Measurements from ENCODE around the gene NAALADL2. TPM values are rescaled to one million over a fixed set of nuclear protein-coding genes. Genes with fewer than 3 reads are reported as not detected.

NAALADL2 gene
- total RNA-seq, 4 donors from 2014 or later, result 0.26 to 218 (median 17.4) TPM

DNA sequence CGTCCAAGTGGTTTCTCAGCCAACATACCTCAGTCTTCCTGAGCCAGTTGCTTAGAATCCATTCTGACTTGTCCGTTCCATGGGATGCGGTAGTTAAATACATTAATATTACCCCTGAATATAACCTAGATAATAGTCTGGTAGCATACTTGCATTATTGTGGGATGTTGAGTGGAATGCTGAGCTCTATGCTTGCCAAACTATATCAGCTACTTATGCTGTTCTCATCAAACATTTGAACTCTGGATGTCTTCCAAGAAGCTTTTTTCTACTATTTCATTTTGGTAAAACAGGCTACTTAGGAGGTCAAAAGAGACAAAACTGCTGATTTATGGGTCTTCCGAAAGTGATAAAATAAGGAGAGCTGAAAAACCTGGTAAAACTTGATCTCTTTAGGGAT is 429.5 kb downstream of the NAALADL2 start:
- Histone ChIP-seq H3K4me3 (no peak overlapping the region), H3K36me3 (no peaks in the 10 kb centered on the region), H3K27ac (no peak overlapping the region), H3K27me3 (no peaks in the 10 kb centered on the region), H3K9me3 (no peaks in the 10 kb centered on the region), H3K4me1 (peaks cover 0 to 4% of the 10 kb centered on the region in 2 donors)
- TF ChIP-seq, protein P1, sequence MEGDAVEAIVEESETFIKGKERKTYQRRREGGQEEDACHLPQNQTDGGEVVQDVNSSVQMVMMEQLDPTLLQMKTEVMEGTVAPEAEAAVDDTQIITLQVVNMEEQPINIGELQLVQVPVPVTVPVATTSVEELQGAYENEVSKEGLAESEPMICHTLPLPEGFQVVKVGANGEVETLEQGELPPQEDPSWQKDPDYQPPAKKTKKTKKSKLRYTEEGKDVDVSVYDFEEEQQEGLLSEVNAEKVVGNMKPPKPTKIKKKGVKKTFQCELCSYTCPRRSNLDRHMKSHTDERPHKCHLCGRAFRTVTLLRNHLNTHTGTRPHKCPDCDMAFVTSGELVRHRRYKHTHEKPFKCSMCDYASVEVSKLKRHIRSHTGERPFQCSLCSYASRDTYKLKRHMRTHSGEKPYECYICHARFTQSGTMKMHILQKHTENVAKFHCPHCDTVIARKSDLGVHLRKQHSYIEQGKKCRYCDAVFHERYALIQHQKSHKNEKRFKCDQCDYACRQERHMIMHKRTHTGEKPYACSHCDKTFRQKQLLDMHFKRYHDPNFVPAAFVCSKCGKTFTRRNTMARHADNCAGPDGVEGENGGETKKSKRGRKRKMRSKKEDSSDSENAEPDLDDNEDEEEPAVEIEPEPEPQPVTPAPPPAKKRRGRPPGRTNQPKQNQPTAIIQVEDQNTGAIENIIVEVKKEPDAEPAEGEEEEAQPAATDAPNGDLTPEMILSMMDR (IDR thresholded peaks at IDR 0.05), result no peak
- TF ChIP-seq POLR2A (IDR thresholded peaks at IDR 0.05), result no peak
- DNase-seq, result no peak
- intact Hi-C loops (cut with DNase I; ENCODE audit: low total_unique reads), result no loop called here

DNA sequence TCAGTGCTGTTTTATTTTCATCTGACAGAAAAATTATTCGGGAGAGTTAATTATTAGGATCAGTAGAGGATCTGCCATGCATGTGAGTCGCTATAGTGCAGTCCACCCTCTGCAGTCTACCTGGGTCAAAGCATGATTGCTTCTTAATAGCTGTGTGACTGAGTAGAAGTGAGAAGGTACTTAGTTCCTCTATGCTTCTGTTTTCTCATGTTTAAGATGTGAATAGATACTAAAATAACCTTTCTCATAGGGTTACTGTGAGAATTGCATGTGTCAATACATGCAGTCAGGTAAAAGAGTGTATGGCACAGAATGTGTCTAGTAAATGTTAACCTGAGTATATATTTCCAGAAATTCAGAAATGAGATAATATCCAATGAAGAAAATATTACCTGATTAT is 435.7 kb downstream of the NAALADL2 start:
- H3K4me3 ChIP-seq, result no peak overlapping the region
- no peak for TF ChIP-seq POLR2A (IDR thresholded peaks at IDR 0.05)
- TF ChIP-seq, protein P1 (IDR thresholded peaks at IDR 0.05), result no peak
- no peak for DNase-seq
- no peak overlapping the region for H3K27ac ChIP-seq
- H3K9me3 ChIP-seq, result no peaks in the 10 kb centered on the region
- intact Hi-C loops (cut with DNase I; ENCODE audit: low total_unique reads), result no loop called here
- no peaks in the 10 kb centered on the region for H3K4me1 ChIP-seq
- H3K36me3 ChIP-seq, result no peaks in the 10 kb centered on the region
- H3K27me3 ChIP-seq, result no peaks in the 10 kb centered on the region

DNA sequence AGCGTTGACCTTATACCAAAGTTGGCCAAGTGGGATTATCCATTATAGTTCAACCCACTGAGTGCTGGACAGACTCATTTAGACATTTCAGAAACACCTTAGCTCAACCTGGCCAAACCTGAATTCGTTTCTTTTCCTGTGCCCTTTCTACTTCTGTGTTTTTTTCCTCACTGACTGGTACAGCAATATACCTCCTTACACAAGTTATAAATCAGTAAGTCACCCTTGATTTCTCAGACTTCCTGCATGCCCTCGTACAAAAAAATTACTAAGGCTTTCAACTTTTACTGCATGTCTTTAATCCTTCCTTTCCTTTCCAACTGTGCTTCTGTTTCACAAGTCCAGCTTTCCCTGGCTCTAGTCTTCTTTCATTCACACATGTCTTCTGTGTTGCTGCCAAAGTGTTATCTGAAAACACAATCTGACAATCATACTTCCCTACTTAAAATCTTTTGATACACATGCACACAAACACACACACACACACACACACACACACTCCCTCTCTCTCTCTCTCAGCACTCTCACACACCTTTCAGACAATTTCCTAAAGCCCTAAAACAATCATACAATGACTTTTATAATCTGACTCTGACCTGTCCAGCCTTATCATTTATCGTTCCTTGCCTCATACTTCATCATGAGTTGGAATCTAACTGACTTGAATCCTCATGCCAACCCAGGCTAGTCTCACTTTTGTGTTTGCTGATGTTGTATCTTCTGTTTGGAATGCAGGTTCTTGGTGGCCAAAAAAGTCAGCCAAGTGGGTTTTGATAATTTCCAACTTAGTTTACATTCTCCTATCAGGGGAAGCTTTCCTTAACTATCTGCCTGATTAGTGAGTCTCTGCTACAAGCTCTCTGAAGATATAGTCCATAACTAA is 436.4 kb downstream of the NAALADL2 start:
- intact Hi-C loops (cut with DNase I; ENCODE audit: low total_unique reads), result no loop called here
- no peak for DNase-seq
- no peaks in the 10 kb centered on the region for H3K36me3 ChIP-seq
- TF ChIP-seq, protein P1 (IDR thresholded peaks at IDR 0.05), result no peak
- no peak for TF ChIP-seq POLR2A (IDR thresholded peaks at IDR 0.05)
- H3K27ac ChIP-seq, result no peak overlapping the region
- H3K27me3 ChIP-seq, result no peaks in the 10 kb centered on the region
- no peaks in the 10 kb centered on the region for H3K9me3 ChIP-seq
- no peaks in the 10 kb centered on the region for H3K4me1 ChIP-seq
- no peak overlapping the region for H3K4me3 ChIP-seq

DNA sequence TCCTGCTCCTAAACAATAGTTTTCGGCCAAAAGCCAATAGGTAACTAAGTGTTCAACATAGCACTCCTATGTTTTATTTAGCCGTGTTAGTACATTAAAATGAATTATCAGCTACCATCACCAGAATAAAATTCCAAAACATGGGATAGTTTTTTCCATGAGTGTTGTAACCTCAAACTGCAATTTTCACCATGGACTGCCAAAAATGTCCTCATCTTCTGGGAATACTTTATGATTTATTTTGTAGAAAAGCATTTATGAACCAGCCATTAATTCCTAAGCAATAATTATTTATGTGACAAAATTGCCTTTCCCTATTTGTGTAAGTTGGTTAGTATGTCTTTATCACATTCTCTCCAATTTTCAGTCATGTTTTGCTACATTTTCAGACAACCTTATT is 438.1 kb downstream of the NAALADL2 start:
- H3K4me1 ChIP-seq, result no peaks in the 10 kb centered on the region
- H3K9me3 ChIP-seq, result no peaks in the 10 kb centered on the region
- no peak overlapping the region for H3K4me3 ChIP-seq
- H3K36me3 ChIP-seq, result no peaks in the 10 kb centered on the region
- H3K27me3 ChIP-seq, result no peaks in the 10 kb centered on the region
- TF ChIP-seq, protein P1 (IDR thresholded peaks at IDR 0.05), result no peak
- TF ChIP-seq POLR2A (IDR thresholded peaks at IDR 0.05), result no peak
- H3K27ac ChIP-seq, result peak overlapping the region in 1 of 2 donors; percentile 3
- intact Hi-C loops (cut with DNase I; ENCODE audit: low total_unique reads), result no loop called here
- DNase-seq, result no peak

DNA sequence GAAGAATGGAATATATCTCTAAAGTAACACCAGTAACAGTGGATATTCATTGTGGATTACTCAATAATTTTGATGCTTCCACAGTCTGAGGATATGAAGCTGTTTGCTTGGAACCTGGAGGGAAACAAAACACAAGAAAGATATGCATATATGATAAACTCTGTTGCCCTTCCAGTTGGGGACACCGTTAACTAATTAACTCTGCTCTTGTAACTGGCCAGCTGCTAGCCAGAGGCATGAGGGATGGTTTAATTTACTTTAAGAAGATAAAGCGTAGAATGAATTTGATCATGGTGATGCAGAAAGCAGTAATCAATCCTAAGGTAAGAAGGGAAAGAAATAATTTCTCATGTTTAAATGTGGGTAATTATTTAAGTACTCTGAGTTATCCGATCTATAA is 442.6 kb downstream of the NAALADL2 start:
- H3K36me3 ChIP-seq, result no peaks in the 10 kb centered on the region
- intact Hi-C loops (cut with DNase I; ENCODE audit: low total_unique reads), result no loop called here
- no peaks in the 10 kb centered on the region for H3K9me3 ChIP-seq
- no peak for DNase-seq
- TF ChIP-seq, protein P1 (IDR thresholded peaks at IDR 0.05), result no peak
- no peak for TF ChIP-seq POLR2A (IDR thresholded peaks at IDR 0.05)
- H3K27ac ChIP-seq, result no peak overlapping the region
- no peaks in the 10 kb centered on the region for H3K4me1 ChIP-seq
- H3K27me3 ChIP-seq, result no peaks in the 10 kb centered on the region
- no peak overlapping the region for H3K4me3 ChIP-seq

All from uterus (tissue), 4 donors.